Measurements from ENCODE around the gene TCOF1.

The TCOF1 gene

GRCh38 chr5:150346592-150346991, 10.9 kb upstream of the TCOF1 start:
- Histone ChIP-seq H3K27me3 (no peaks in the 10 kb centered on the region), H3K4me1 (peaks cover 49% of the 10 kb centered on the region), H3K27ac (peak overlapping the region; percentile 54; the same call in 1 of the 2 replicates), H3K4me3 (no peak overlapping the region), H3K36me3 (no peaks in the 10 kb centered on the region), H3K4me2 (peak overlapping the region; percentile 62), H3K9me3 (no peaks in the 10 kb centered on the region), H4K20me1 (no peaks in the 10 kb centered on the region), H3K9ac (no peak overlapping the region; the same call in 1 of the 2 replicates)
- TF ChIP-seq Cebpa-rat (IDR thresholded peaks at IDR 0.05): no peak

DNA sequence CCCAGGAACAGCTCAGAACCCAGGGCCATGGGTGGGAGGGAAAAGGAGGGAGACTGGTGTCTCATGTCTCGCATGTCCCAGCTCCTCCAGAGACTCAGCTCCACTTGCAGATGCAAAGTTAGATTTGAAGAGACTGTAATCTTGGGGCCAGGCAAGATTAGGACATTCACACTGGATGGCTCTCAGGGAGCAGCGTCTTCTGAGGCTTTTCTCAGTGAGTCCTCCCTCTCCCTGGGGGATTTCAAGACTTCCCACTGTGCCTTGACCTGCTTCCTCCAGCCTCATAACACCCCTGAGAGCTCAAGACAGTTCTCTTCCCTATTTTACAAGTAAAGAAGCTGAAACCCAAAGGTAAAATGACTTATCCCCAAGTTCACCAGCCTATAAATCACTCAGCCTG, 10.5 kb upstream of the TCOF1 start:
- TF ChIP-seq Cebpa-rat (IDR thresholded peaks at IDR 0.05): no peak
- peak overlapping the region; percentile 62 for H3K4me2 ChIP-seq

DNA sequence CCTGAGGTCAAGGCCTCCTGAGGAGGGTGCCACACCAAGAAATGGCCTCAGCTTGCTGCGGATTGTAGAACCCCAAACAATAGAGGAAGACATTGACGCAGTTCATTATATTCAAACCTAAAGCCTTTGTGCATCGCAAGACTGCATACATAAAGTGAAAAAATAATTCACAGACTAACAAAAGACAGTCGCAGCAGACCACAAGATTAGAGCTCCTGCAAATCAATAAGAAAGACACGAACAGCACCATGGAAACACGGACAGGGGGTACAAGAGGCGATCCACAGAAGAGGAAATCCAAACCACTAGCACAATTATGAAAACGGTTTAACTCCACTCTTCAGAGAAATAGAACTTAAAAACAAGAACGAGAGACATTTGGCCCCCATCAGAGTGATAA, 10.0 kb upstream of the TCOF1 start:
- Histone ChIP-seq H3K27me3 (no peaks in the 10 kb centered on the region), H3K9ac (peak overlapping the region; percentile 43), H3K4me2 (peak overlapping the region; percentile 62), H3K4me3 (no peak overlapping the region), H3K27ac (peak overlapping the region; percentile 54; the same call in 1 of the 2 replicates), H3K36me3 (no peaks in the 10 kb centered on the region), H3K9me3 (no peaks in the 10 kb centered on the region), H3K4me1 (peaks cover 47% of the 10 kb centered on the region), H4K20me1 (no peaks in the 10 kb centered on the region)
- TF ChIP-seq Cebpa-rat (IDR thresholded peaks at IDR 0.05): no peak

More for the DNA sequence above, 10.5 kb upstream of the TCOF1 start:
- peak overlapping the region; percentile 54; the same call in 1 of the 2 replicates for H3K27ac ChIP-seq
- no peaks in the 10 kb centered on the region for H4K20me1 ChIP-seq
- no peaks in the 10 kb centered on the region for H3K36me3 ChIP-seq
- no peak overlapping the region for H3K4me3 ChIP-seq
- no peaks in the 10 kb centered on the region for H3K27me3 ChIP-seq
- peaks cover 51% of the 10 kb centered on the region for H3K4me1 ChIP-seq
- H3K9ac ChIP-seq: peak overlapping the region; percentile 43
- H3K9me3 ChIP-seq: no peaks in the 10 kb centered on the region

GRCh38 chr5:150349681-150350275, 7.7 kb upstream of the TCOF1 start:
- Histone ChIP-seq H3K36me3 (no peaks in the 10 kb centered on the region), H4K20me1 (no peaks in the 10 kb centered on the region), H3K9me3 (no peaks in the 10 kb centered on the region), H3K27ac (no peak overlapping the region), H3K4me3 (no peak overlapping the region), H3K4me2 (no peak overlapping the region), H3K27me3 (no peaks in the 10 kb centered on the region), H3K9ac (no peak overlapping the region), H3K4me1 (peaks cover 38% of the 10 kb centered on the region)
- no peak for TF ChIP-seq Cebpa-rat (IDR thresholded peaks at IDR 0.05)

- H3K36me3 ChIP-seq: no peaks in the 10 kb centered on the region
- peak overlapping the region; percentile 67 for H3K4me2 ChIP-seq
- no peak overlapping the region for H3K27ac ChIP-seq
- no peak overlapping the region for H3K9ac ChIP-seq
- H4K20me1 ChIP-seq: no peaks in the 10 kb centered on the region
- no peaks in the 10 kb centered on the region for H3K9me3 ChIP-seq
- H3K4me1 ChIP-seq: peaks cover 38% of the 10 kb centered on the region
- no peaks in the 10 kb centered on the region for H3K27me3 ChIP-seq
- H3K4me3 ChIP-seq: no peak overlapping the region
- TF ChIP-seq Cebpa-rat (IDR thresholded peaks at IDR 0.05): no peak
Observed at GRCh38 chr5:150350524-150351344, 6.8 kb upstream of the TCOF1 start.

GRCh38 chr5:150352244-150353031, 5.1 kb upstream of the TCOF1 start:
- no peak for TF ChIP-seq Cebpa-rat (IDR thresholded peaks at IDR 0.05)
- H3K27me3 ChIP-seq: no peaks in the 10 kb centered on the region
- H3K9ac ChIP-seq: no peak overlapping the region
- H3K4me2 ChIP-seq: no peak overlapping the region
- H4K20me1 ChIP-seq: no peaks in the 10 kb centered on the region
- H3K4me3 ChIP-seq: no peak overlapping the region
- peaks cover 33% of the 10 kb centered on the region for H3K4me1 ChIP-seq
- H3K27ac ChIP-seq: no peak overlapping the region
- H3K36me3 ChIP-seq: no peaks in the 10 kb centered on the region
- no peaks in the 10 kb centered on the region for H3K9me3 ChIP-seq

DNA sequence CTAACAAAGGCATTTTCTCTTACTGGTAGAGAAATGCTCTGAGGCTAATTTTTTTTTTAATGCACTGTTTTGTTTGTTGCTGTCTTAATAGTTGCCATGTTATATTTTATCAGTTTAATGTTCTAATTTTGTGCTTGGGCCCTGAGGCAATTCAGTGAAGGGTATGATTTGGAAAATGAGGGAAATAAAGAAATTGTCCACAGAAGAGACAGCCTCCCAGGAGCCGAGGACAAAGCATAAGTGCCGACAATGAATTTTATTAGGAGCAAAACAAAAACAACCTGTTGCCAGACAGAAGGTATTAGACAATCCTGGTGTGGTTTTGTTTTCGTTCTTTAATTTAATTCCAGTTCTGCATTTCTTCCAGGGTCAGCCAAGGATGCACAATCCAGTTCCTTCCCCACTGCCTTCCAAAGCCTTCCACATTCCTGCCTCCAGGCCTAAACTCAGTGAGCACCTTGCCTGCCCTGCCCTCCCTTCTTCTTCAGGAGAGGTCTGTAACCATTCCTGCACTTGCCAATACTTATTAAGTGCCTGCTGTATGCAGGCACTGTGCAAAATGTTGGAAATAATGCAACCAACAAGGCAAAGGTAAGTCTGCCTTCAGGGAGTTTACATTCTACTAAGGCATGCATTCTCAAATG, 4.3 kb upstream of the TCOF1 start:
- H3K4me1 ChIP-seq: peaks cover 27% of the 10 kb centered on the region

GRCh38 chr5:150355791-150356190, 1.7 kb upstream of the TCOF1 start:
- no peak for TF ChIP-seq Cebpa-rat (IDR thresholded peaks at IDR 0.05)
- peaks cover 25% of the 10 kb centered on the region for H4K20me1 ChIP-seq
- no peak overlapping the region for H3K27ac ChIP-seq
- peaks cover 17% of the 10 kb centered on the region for H3K36me3 ChIP-seq
- peaks cover 38% of the 10 kb centered on the region for H3K4me1 ChIP-seq
- H3K4me2 ChIP-seq: no peak overlapping the region
- H3K4me3 ChIP-seq: no peak overlapping the region
- H3K27me3 ChIP-seq: no peaks in the 10 kb centered on the region
- H3K9ac ChIP-seq: no peak overlapping the region
- no peaks in the 10 kb centered on the region for H3K9me3 ChIP-seq

More for the DNA sequence above, 4.3 kb upstream of the TCOF1 start:
- Histone ChIP-seq H3K4me3 (no peak overlapping the region), H4K20me1 (no peaks in the 10 kb centered on the region), H3K27me3 (no peaks in the 10 kb centered on the region), H3K9ac (no peak overlapping the region), H3K4me2 (no peak overlapping the region), H3K9me3 (no peaks in the 10 kb centered on the region), H3K36me3 (no peaks in the 10 kb centered on the region), H3K27ac (no peak overlapping the region)
- TF ChIP-seq Cebpa-rat (IDR thresholded peaks at IDR 0.05): no peak

DNA sequence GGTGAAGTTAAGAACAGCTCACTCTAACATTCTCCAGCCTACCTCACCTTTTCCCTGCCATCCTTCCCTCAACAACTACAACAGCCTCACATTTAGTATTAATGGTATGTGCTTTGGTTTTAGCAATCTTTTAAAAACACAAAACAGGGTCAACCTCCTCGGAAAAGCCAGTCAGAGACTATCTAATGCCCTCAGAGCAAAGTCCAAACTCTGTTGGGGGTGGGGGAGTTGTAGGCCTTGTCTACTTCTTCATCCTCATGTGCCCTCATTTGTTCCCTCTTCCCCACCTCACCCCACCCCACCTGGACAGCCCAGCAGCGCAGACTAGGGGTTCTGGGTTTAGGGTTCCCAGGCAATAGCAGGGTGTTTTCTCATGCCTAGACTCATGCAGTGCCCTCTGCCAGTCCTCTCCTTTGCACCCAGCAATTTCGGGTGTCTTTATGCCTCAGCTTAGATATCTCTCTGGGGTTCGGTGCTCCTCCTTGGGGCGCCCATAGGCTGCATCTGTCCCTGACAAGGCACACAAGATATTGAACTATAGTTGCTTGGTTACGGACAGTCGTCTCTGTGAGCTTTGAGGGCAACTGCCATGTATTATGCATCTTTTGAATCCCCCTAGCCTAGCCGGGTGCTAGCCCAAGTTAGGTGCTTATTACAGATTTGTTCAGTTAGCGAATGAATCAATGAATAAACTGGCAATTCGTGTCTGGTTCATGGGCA, 762 bp upstream of the TCOF1 start:
- H3K9me3 ChIP-seq: no peaks in the 10 kb centered on the region
- TF ChIP-seq Cebpa-rat (IDR thresholded peaks at IDR 0.05): no peak
- H3K36me3 ChIP-seq: peaks cover 27% of the 10 kb centered on the region
- peaks cover 29% of the 10 kb centered on the region for H3K4me1 ChIP-seq
- H3K4me2 ChIP-seq: peak overlapping the region; percentile 71
- H3K9ac ChIP-seq: no peak overlapping the region; the same call in 1 of the 2 replicates
- peaks cover 35% of the 10 kb centered on the region for H4K20me1 ChIP-seq
- H3K4me3 ChIP-seq: 0 out of 2 replicates have a peak overlapping the region, but pooled peaks have one; percentile 92
- H3K27me3 ChIP-seq: no peaks in the 10 kb centered on the region
- H3K27ac ChIP-seq: 0 out of 2 replicates have a peak overlapping the region, but pooled peaks have one; percentile 36

Measured in BLaER1 (cell line).